ENCODE measurements around the gene MSANTD4.
"Not testable (repeated sequence)": the region's sequence is repeated elsewhere in the genome, so short reads cannot be mapped to it uniquely, and the experiment has no call there.

MSANTD4 gene

DNA sequence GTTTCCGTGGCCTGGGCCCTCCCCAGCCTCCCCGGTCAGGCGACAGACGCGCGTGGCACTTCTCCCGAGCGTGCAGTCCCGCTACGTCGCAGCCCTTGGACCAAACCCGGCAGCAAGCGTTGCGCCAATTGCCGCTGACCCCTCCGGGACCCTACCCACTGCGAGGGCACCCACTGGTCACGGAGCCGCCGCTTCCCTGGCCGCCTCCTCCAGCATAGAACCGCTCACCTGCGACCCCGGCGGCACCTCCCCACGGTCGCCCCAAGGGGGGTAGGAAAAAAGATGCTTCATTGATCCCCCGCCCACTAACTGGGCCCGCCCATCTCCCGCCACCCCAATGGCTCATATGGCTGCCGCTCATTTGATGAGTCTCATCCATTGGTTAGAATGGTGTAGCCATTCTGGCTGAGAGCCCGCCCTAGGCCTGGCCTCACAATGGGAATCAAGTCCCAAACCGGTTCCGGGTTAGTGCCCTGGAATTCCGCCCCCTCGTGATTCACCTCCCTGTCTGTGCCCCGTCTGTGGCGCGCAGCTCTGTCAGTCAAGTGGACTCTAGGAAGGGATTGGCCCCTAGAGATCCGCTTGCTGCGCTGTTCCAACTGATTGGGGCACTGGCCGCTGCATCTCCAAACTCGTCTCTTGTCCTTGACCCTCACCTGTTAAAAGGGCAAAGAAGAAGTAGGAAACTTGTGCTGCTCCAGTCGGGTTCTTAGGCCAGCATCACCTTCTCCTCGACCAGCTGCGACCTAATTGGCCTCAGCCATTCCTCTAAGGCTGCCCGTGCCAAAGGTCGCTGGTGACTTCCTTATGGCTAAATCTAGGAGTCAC lies at the start of gene MSANTD4:
MSANTD4 (minus strand) TSS at position 274 of the 828 bp plus-strand sequence. CDS start 11,323 bp downstream, outside the sequence.
- DNase-seq (ENCODE audit: low read depth): peak; percentile 95

- no peak for DNase-seq (ENCODE audit: low read depth)
Measured at GRCh38 chr11:106070606-106071005, 48.6 kb upstream of the MSANTD4 start.

- no peak for DNase-seq (ENCODE audit: low read depth)
Measured at GRCh38 chr11:106063009-106063408, 41.0 kb upstream of the MSANTD4 start.

DNA sequence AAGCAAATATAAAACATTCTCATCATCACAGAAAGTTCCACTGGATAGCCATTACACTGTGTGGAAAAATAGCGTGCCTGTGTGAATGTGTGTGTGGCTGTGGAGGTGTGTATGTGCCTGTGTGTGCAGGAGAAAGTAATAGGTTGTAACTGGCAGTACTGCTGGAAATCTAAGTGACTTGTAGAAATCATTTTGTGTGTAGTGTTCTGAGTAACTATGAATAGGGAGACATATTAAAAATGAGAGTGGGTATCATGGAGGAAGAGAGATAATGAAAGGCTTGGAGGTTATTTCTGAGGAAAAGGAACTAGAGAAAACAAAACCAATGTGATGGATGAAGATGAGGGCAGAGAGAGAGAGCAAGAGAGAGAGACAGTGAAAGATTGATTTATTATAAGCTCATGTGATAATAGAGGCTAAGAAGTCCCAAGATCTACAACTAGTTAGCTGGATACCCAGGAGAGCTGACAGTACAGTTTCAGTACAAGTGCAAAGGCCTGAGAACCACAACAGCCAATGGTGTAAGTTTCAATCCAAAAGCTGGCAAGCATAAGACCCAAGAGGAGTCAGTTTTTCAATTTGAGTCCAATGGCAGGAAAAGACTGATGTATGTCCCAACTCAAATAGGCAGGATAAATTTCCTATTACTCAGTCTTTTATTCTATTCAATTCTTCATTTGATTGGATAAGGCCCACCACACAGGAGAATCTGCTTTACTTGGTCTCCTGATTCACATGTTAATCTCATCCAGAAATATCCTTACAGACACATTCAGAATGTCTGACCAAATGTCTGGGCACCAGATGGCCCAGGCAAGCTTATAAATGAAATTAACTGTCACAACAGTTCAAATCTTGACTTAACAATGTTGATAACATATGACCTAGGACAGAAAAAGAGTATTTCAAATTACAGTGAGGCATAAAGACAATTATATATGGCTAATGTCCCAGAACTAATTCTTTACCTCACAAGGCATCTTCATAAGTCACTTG lies 40.2 kb upstream of the MSANTD4 start:
- DNase-seq (ENCODE audit: low read depth): no peak

- DNase-seq (ENCODE audit: low read depth): no peak
Measured at GRCh38 chr11:106061249-106061784, 39.3 kb upstream of the MSANTD4 start.

- DNase-seq (ENCODE audit: low read depth): no peak
Measured at GRCh38 chr11:106059617-106060016, 37.6 kb upstream of the MSANTD4 start.

DNA sequence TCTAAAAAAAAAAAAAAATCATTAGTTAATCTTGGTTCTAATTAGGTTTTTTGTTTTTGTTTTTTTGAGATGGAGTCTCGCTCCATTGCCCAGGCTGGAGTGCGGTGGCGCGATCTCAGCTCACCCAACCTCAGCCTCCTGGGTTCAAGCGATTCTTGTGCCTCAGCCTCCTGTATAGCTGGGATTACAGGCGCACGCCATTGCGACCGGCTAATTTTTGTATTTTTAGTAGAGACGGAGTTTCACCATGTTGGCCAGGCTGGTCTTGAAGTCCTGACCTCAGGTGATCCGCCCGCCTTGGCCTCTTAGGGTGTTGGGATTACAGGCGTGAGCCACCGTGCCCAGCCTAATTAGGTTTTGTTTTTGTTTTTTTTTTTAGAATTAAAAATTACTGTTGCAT lies 36.3 kb upstream of the MSANTD4 start:
- DNase-seq (ENCODE audit: low read depth): not testable (repeated sequence)

GRCh38 chr11:106051103-106051502 lies 29.1 kb upstream of the MSANTD4 start:
- DNase-seq (ENCODE audit: low read depth): no peak

DNA sequence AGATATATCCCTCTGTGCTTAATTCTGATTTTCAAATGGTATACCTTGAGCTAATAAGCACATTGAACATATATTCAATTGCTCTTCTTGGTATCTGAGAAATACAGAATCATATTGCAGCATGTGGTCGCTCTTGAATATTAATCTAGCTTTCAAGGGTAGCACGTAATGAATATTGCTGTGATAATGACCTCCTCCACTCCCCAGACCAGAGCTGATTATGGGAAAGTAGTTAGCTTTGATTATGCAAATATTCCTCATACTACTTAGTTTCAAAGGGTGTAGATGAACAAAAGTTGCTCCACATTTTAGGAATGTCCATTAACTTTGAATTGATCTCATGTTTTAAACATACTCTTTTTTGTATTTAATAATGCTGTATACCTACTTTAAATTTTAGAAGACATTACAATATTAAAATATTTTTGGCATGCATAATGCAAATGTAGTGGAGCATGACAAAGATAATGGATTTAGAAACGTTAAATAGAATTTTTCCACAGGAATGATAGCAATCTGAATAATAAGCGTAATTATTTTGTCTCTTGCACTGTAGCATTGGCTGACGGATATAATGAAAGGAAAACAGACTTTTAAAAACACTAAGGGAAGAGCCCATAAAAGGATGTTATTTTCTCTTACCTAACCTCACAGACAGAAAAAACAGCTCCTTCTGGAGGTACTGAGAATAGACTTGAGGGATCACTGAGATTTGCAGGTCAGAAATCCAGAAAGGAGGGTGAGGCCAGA lies 27.9 kb upstream of the MSANTD4 start:
- DNase-seq (ENCODE audit: low read depth): no peak

- DNase-seq (ENCODE audit: low read depth): no peak
Measured at GRCh38 chr11:106047631-106048030, 25.6 kb upstream of the MSANTD4 start.

DNA sequence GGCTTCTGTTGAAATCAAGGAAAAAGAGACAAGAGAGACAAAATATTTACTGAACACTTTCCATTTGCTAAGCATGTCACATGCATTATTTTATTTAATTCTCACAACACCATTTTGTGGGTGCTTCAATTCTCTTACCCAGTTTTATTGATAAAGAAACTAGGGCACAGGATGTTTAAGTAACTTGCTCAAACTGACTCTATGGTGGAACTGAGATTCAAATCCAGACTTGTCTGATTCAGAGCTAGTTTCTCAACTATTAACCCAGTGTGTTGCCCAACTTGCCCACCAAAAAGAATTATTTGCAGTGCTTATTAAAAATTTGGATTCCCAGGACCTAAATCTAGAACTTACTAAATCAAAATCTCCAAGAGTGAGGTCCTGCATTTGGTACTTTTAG lies 21.5 kb upstream of the MSANTD4 start:
- no peak for DNase-seq (ENCODE audit: low read depth)

DNA sequence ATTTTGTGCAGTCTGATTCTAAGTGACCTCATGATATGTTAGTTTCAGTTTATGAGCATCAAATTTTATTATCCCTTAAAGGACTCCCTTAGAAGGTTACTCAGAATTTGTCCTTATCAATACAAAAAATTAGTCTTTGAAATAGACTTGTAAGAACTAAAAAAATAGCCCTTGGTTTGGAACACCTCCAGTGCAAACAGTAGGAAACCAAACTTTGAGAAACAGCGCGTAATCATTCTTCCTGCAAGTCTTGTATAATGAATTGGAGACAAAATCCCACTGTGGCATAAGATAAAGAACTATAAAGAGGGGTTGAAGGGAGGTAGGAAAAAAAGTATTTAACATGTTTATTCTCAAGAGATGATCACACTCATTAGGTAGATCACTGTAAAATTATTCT lies 10.8 kb upstream of the MSANTD4 start:
- no peak for DNase-seq (ENCODE audit: low read depth)

GRCh38 chr11:106031936-106032335 lies 9.9 kb upstream of the MSANTD4 start:
- no peak for DNase-seq (ENCODE audit: low read depth)

DNA sequence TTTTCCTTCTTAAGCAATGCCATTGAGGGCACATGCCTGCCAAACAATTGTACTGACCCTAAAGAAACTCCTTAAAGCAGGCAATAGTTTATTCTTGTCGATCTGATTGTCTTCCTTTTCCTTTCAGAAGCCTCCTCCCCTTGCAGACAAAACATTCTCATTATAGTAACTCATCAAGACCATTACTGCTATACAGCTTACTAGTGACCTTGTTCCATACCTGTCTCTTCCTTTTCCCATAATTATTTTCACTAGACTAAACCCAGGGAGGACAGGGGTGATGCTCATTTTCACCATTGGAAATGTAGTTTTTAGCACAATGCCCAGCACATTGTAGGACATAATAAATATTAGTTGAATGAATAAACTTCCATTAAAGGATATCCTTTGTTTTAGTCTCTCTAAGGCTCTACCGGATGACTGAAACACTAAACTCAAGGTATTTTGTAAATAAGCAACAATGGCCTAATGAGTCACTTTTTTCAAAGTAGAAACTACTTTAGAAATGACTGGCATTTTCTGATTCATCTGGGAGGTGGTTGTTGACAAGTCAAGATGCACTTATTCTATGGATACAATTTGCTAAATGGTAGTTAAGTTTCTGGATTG lies 9.3 kb upstream of the MSANTD4 start:
- no peak for DNase-seq (ENCODE audit: low read depth)

DNA sequence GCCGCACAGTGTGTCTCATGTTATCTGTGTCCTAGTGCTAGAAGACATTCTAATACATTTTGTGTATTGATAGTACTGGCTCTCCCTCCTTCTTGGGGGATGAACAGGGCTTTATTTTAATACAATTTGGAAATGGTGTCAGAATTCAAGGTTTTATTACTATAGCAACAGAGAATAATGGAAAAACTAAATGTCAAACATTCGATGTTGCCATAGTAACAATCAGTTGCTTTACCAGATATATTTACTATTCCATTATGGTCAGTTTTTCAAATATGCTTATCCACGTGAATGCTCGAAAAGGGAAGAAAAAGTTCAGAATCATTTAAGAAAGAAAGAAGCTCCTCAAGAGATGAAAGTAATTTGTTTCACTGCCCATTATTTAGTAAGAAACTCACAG lies 8.6 kb upstream of the MSANTD4 start:
- no peak for DNase-seq (ENCODE audit: low read depth)

GRCh38 chr11:106022795-106023275 lies 795 bp upstream of the MSANTD4 start:
- no peak for DNase-seq (ENCODE audit: low read depth)

DNA sequence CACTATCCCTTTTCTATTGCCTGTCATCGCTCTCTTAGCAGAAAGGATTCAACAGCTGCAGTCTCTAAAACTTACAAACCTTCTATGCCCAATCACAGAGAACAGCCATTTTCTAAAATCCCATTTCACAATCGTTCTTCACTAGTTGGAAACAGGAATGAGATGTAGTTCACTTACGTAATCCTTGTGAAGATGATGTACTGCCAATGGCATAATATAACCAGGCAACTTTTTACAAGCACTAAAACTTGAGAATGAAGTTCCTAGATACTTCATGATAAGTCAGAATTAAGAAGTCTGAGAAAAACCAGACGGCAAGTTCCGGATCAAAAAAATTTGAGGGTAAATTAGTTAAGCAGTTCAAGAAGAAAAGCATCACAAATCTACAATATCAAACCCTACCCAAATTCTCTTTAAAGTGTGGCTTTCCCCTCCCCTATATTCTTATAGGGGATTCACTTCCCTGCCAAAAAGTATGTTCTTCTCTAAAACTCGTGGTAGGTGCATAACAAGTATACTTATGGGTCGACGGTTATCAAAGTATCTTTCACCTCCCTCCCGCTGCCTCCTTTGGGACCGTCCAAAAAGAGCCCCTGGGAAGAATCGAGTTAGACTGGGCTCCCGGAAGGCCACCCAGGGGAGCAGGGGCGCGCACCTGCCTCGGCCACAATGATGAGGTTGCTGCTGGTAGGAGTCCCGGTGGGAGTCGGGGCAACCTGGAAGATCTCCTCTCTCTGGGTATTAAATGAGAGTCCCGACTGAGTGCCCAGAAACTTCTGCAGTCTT lies 666 bp downstream of the MSANTD4 start:
- no peak for DNase-seq (ENCODE audit: low read depth)

DNA sequence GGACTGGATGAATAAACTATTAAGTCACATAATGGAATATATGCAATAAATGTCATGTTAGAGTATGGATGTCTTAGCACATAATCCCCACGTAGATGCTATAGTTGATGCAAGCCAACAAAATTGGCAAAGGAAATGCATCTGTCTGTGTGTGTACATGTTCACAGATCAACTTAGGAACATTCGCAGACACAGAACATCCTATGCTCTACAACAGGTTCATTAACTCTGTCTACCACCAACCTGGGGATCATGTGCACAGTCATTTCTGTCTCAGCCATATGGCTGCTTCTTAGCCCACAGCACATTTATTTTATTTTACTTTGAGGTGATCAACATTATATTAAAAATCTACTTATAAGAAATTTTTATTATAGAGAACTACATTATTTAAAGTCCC lies 4.9 kb downstream of the MSANTD4 start:
- no peak for DNase-seq (ENCODE audit: low read depth)

DNA sequence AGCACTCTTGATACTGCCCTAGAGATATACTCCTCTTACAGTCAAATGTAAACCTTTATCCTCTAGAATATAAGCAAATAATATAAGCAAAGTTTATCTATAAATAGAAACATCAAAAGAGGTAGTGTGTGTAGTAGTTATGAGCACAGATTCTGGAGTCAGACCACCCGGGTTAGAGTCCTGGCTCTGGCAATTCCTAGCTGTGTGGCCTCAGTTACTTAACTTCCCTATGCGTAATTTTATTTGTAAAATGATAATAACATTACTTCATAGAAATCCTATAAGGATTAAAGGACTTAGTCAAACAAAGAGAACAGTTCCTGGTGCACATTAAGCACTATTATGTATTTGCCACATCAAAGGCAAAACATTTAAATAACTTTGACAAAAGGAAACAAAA lies 7.0 kb downstream of the MSANTD4 start:
- DNase-seq (ENCODE audit: low read depth): no peak

DNA sequence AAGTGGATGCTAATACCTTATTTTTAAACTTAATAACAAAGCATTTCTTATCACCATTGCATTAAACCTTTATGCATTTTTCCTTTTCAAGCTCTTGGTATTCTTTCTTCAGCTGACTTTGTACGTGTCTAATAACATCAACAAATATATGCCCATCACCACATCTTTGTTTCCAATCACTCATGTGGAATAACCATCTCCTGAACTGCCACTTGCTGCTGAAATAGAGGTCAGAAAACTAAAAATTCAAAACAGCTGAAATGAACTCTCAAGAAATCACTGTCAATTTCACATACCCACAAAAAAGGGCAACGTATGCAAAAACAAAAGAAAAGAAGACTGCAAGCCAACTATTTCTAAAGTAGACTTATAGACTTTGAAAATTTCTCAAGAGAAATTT lies 7.4 kb downstream of the MSANTD4 start:
- DNase-seq (ENCODE audit: low read depth): no peak

Measured in stimulated activated CD8-positive, alpha-beta memory T cell treated with anti-CD3 and anti-CD28 coated beads, Interleukin-15, amount 100 ng/mL, for 1 hour (primary cell).